ENCODE data around the gene SERPINC1.
"Not testable (repeated sequence)": the region's sequence is repeated elsewhere in the genome, so short reads cannot be mapped to it uniquely, and the experiment has no call there.

Gene SERPINC1

GRCh38 chr1:173862146-173862768 is 54.9 kb downstream of the SERPINC1 start:
- DNase-seq, result not testable (repeated sequence)

- DNase-seq, result no peak
Observed at GRCh38 chr1:173861731-173862145, 55.4 kb downstream of the SERPINC1 start.

GRCh38 chr1:173860065-173860464 is 57.1 kb downstream of the SERPINC1 start:
- no peak for DNase-seq

- DNase-seq, result not testable (repeated sequence)
Observed at GRCh38 chr1:173859547-173859946, 57.6 kb downstream of the SERPINC1 start.

GRCh38 chr1:173857363-173857917 is 59.7 kb downstream of the SERPINC1 start:
- DNase-seq, result no peak

- DNase-seq, result no peak
Observed at GRCh38 chr1:173856903-173857302, 60.2 kb downstream of the SERPINC1 start.

GRCh38 chr1:173856014-173856413 is 61.1 kb downstream of the SERPINC1 start:
- no peak for DNase-seq
